ENCODE data around the gene PLTP.

Gene PLTP

GRCh38 chr20:45897692-45898091 is 14.3 kb downstream of the PLTP start:
- TF ChIP-seq, protein P1, sequence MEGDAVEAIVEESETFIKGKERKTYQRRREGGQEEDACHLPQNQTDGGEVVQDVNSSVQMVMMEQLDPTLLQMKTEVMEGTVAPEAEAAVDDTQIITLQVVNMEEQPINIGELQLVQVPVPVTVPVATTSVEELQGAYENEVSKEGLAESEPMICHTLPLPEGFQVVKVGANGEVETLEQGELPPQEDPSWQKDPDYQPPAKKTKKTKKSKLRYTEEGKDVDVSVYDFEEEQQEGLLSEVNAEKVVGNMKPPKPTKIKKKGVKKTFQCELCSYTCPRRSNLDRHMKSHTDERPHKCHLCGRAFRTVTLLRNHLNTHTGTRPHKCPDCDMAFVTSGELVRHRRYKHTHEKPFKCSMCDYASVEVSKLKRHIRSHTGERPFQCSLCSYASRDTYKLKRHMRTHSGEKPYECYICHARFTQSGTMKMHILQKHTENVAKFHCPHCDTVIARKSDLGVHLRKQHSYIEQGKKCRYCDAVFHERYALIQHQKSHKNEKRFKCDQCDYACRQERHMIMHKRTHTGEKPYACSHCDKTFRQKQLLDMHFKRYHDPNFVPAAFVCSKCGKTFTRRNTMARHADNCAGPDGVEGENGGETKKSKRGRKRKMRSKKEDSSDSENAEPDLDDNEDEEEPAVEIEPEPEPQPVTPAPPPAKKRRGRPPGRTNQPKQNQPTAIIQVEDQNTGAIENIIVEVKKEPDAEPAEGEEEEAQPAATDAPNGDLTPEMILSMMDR (conservative IDR thresholded peaks at IDR 0.05), result no peak
- TF ChIP-seq ZFX (IDR thresholded peaks at IDR 0.05), result no peak
- no peak overlapping the region for H3K27ac ChIP-seq

DNA sequence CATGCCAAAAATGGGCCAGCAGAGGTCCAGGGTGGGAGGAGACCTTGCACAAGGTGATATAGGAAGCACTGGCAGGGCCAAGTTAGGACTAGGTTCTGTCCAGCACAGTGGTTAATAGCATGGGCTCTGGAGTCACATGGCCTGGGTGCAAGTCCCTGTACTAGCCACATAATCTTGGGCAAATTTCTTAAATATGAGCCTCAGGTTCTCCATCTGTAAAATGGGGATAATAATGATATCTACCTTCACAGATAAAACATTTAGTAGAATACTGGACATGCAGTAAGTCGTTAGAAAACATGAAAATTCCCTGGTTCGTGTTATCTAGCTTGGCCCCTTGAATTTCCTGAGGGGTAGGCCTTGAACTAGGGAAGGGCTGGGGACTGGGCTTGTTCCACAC is 14.7 kb downstream of the PLTP start:
- TF ChIP-seq, protein P1 (conservative IDR thresholded peaks at IDR 0.05), result no peak
- TF ChIP-seq ZFX (IDR thresholded peaks at IDR 0.05), result no peak
- no peak overlapping the region for H3K27ac ChIP-seq

DNA sequence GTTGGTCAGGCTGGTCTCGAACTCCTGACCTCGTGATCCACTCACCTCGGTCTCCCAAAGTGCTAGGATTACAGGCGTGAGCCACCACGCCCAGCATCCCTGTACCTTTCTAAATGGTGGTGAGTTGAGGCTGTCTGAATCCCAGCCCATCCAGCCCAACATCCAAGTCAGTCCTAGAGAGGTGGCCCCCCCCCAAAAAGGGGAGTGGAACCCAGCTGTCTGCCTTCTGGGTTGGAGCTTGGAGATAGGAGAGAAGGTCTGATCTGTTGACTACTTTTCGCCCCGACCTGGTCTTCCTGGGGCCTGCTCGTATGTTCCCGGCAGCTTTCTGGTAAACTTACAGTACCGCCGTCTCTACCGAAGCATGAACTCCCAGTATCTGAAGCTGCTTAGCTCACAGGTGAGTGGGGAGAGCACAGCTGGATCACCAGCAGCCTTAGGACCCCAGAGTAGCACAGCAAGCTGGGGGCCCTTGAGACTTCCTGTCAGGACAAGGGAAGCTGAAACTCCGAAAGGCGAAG is 15.3 kb downstream of the PLTP start:
- TF ChIP-seq, protein P1 (conservative IDR thresholded peaks at IDR 0.05), result no peak
- TF ChIP-seq ZFX (IDR thresholded peaks at IDR 0.05), result no peak
- H3K27ac ChIP-seq, result no peak overlapping the region

DNA sequence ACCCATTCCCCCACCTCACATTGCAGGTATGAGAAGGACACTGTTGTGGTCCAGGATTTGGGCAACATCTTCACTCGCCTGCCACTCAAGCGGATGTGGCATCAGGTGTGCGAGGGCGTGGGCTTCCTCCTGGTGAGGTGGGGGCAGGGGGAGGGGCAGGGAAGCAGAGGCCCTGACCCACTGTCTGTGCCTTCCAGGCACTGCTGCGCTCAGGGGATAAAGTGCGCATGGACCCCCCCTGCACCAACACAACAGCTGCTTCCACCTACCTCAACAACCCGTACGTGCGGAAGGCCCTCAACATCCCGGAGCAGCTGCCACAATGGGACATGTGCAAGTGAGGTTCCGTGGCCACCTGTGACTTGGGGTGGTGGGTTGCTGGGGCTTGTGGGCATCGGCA is 17.2 kb downstream of the PLTP start:
- TF ChIP-seq, protein P1 (conservative IDR thresholded peaks at IDR 0.05), result no peak
- no peak for TF ChIP-seq ZFX (IDR thresholded peaks at IDR 0.05)
- no peak overlapping the region for H3K27ac ChIP-seq

GRCh38 chr20:45893831-45894230 is 18.1 kb downstream of the PLTP start:
- no peak overlapping the region for H3K27ac ChIP-seq
- TF ChIP-seq ZFX (IDR thresholded peaks at IDR 0.05), result no peak
- TF ChIP-seq, protein P1 (conservative IDR thresholded peaks at IDR 0.05), result no peak

DNA sequence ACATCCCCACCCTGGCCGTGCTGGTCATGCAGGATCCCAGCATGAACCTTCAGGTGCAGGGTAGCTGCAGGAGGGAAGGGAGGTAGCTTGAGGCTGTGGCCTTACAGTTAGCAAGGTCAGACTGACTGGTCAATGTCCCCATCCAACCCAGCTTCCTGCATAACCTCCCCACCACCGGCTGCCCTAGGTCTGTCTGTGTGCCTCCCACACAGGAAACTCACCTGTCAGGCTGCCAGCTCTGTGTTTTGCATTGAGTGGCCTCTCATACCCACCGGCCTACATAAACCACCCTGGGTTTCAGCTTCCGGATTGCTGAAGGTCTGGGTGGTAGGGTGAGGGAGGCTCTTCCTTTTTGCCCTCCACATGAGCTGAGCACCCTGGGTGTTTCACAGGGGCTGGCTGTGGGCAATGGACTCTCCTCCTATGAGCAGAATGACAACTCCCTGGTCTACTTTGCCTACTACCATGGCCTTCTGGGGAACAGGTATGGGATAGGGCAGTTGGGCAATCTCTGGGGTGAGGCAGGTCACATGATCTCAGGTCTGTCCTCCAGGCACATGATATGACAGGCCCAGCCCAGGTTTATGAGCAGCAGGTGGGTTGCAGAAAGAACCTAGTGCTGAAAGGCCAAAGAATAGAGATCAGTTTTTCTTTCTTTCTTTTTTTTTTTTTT is 19.0 kb downstream of the PLTP start:
- H3K27ac ChIP-seq, result no peak overlapping the region
- no peak for TF ChIP-seq ZFX (IDR thresholded peaks at IDR 0.05)
- TF ChIP-seq, protein P1 (conservative IDR thresholded peaks at IDR 0.05), result no peak

DNA sequence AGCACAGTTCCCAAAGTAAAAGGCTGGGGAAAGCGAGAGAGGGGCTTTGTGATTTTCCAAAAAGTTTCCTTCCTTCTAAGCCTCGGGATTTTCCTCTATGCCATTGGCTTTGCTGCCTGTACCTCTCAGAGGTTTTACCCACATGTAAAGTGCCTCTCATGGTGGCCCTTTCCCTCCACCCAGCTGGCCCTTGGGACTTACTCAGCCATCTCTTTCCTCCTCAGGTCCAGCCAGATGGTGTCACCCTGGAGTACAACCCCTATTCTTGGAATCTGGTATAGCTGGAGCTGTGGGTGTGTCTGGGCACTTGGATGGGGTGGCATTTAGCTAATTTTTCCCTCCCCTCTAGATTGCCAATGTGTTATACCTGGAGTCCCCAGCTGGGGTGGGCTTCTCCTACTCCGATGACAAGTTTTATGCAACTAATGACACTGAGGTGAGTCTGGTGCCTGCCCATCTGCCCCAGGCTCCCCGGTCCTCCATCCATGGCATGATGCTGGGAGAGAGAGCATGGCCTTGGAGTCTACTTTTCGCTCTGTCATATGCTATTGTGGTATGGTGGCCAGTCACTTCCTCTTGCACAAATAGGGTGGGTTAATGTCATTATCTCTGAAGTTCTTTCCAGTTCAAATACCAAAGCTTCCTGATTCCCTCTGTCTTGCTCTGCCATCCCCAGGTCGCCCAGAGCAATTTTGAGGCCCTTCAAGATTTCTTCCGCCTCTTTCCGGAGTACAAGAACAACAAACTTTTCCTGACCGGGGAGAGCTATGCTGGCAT is 19.7 kb downstream of the PLTP start:
- peak overlapping the region; percentile 78; the same call in 1 of the 2 replicates for H3K27ac ChIP-seq
- TF ChIP-seq ZFX (IDR thresholded peaks at IDR 0.05), result no peak
- TF ChIP-seq, protein P1 (conservative IDR thresholded peaks at IDR 0.05), result no peak

Data from C4-2B (cell line).